NCI-H187 treated with DMSO at 0.1 percent for 48 hours (cell line): ENCODE results near the gene LYPD4.
"Not testable (repeated sequence)": the region's sequence is repeated elsewhere in the genome, so short reads cannot be mapped to it uniquely, and the experiment has no call there.

ENCODE experiments used
- DNase-seq: peaks from one replicate; lab custom pipeline; 2025; lab: John Stamatoyannopoulos, UW

Gene LYPD4, protein sequence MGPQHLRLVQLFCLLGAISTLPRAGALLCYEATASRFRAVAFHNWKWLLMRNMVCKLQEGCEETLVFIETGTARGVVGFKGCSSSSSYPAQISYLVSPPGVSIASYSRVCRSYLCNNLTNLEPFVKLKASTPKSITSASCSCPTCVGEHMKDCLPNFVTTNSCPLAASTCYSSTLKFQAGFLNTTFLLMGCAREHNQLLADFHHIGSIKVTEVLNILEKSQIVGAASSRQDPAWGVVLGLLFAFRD

DNA sequence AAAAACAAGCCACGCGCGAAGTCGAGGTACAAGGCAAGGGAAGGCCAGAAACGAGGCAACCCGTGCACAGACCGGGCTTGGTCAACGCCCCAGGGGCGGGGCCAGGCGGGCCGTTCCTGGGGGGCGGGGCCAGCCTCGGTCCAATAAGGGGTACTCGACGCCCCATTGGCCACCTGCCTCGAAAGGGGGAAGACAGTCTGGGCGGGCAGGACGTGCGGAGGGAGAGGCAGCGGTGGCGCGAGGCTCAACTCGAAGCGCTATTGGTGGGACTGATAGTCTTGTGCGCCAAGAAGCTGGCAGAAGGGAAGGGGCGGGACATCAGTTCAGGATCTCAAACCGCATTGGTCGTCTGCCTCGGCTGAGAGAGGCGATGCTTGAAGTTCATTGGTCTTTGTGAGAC is at the start of gene LYPD4:
LYPD4 (minus strand) TSS at position 83 of the 400 bp plus-strand sequence. CDS start 5,398 bp downstream, outside the sequence.
- no peak for DNase-seq

DNA sequence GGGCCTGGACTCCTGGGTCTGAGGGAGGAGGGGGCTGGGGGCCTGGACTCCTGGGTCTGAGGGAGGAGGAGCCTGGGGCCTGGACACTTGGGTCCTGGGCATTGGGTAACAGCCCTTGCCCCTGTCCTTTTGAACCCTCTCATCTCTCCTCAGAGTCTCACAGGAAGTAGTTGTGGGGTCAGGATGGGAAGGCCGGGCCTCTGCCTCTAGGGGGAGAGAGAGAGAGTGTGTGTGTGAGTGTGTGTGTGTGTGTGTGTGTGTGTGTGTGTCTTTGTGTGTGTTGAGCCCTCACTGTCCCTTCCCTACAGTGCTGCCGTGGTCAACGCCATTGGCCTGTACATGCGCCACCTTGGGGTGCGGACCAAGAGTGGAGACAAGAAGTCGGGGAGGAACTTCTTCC is 49.4 kb upstream of the LYPD4 start:
- DNase-seq, result no peak

DNA sequence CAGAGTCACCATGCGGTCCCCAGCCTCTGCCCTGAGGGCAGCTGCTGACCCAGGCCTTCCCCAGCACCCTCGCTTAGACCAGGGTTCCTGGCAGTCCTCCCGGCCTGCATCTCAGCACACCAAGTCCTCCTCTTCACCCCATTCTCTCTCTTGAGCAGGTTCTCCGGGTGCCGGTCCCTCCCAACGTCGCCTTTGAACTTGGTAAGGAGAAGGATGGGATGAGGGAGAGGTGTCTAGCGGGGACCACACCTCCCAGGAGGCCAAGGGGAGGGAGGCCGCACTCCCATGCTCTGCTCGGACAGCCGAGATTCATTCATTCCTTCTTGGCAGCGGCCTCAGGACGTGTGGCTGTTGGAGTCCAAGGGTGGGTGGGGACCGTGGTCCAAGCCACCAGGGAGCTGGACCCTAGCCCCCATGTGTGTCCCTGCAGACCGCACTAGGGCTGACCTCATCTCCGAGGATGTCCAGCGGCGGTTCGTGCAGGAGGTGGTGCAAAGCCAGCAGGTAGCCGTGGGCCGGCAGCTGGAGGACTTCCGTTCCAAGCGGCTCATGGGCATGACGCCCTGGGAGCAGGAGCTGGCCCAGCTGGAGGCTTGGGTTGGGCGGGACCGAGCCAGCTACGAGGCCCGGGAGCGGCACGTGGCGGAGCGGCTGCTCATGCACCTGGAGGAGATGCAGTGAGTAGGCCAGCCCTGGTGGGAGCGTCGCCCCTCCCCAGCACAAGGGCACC is 47.9 kb upstream of the LYPD4 start:
- DNase-seq, result no peak

DNA sequence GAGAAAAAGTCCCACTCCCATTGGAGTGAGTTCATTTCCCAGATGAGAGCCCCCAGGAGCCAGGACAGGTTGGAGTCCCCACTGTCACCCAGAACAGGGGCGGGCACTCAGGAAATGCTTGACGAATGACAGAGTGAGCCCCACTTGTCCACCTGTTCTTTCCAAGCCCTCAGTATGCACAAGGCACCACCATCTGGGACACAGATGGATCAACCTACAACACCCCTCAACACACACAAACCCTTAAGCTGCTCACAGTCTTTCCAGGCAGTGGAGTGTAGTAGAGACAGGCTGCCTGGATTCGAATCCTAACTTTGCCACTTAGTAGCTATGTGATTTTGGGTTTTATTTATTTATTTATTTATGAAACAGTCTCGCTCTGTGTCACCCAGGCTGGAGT is 46.5 kb upstream of the LYPD4 start:
- no peak for DNase-seq

DNA sequence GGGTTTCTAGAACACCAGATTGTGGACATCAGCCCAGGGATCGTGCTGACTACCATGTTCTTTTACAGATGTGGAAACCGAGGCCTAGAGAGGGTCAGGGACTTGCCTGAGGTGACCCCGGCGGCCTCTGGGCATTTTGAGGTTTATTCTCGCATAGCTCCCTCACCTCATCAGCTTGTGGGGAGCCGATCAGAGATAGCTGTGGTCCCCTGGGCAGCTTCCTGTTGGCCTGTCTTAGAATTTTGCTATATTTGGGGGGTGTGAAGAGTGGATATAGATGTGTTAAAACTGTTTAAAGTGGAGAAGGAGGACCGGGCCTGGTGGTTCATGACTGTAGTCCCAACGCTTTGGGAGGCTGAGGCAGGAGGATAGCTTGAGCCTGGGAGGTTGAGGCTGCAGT is 45.4 kb upstream of the LYPD4 start:
- DNase-seq, result no peak

DNA sequence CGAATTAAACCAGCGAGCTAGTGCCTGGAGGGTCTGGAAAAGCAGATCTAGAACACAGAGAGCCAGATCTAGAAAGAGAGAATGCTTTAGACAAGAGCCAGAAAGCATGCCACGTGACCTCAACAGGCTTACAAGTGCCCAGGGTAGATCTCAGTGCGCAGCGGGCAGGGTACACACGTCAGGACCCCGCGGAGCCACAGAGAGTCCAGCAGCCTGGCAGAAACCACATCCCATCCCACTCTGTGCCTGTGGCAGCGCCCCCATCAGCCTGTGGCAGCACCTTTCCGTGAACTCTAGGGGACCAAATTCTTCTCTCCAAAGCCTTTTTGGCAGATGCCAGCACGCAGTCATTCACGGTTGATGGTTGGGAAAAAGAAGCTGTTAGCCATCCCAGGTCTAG is 44.4 kb upstream of the LYPD4 start:
- no peak for DNase-seq

DNA sequence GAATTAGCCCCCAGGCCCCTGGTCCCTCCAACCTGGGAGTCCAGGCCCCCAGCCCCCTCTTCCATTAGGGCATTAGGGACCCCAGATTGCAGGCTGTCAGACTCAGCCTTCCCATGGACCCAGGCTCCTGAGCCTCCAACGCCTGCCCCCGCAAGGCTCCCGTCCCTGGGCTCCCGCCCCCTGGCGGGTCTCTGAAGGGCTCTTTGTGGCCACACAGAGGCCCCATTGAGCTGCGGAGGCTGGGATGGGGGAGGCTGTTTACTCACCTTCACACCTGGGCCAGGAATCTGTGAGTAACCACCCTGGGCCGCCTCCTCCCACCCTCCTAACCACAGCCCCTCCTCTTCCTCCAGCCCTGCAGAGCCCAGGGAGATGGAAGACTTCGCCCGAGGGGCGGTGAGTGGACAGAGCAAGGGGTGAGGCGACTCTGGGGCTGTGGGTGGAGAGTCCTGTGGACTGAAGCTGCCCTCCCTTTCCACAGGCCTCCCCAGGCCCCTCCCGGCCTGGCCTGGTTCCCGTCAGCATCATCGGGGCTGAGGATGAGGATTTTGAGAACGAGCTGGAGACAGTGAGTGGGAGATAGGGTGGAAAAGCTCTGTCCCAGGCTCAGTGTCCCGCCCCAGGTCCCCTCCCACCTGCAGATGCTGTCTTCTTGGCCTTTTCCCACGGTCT is 43.4 kb upstream of the LYPD4 start:
- DNase-seq, result peak; percentile 10

DNA sequence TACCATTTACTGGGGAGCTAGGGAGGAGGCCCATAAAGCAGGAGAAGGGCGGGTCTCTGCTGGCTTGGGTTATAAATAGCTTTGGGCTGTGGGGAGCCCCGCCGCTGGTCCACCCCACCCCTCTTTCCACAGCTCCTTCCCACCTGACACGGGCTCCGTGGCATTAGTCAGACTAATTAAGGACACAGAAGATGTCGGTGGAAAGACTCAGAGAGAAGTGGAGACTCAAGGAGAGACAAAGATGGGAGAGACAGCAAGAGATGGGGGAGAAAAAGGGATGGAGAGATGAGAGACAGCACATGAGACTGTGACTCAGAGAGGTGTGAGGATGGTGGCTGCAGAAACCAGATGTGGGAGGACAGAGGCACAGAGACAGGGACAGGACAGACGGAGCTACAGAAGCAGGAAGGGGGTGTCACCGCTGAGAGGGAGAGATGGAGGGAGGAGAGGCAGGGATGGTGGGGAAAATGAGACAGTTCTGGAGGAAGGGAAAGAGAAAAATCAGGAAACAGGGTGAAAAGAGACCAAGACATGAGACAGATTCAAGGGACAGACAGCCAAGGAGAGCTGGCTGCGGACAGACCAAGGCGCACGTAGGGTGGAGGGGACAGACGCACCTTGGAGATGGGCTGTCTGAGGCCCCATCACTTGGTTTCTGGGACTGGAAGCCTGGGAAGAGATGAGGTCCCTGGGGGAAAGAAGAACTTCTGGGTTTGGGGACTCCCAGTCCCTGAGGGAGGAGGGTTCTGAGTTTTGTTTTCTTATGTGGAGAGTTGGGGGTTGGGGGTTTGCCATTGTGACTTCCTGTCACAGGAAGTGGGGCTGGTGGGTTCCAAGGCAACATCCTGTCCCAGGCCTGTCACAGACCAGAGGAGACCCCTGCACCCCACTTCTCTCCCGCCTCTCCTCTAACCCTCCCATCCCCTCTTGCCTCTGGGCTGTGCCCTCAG is 42.6 kb upstream of the LYPD4 start:
- no peak for DNase-seq

DNA sequence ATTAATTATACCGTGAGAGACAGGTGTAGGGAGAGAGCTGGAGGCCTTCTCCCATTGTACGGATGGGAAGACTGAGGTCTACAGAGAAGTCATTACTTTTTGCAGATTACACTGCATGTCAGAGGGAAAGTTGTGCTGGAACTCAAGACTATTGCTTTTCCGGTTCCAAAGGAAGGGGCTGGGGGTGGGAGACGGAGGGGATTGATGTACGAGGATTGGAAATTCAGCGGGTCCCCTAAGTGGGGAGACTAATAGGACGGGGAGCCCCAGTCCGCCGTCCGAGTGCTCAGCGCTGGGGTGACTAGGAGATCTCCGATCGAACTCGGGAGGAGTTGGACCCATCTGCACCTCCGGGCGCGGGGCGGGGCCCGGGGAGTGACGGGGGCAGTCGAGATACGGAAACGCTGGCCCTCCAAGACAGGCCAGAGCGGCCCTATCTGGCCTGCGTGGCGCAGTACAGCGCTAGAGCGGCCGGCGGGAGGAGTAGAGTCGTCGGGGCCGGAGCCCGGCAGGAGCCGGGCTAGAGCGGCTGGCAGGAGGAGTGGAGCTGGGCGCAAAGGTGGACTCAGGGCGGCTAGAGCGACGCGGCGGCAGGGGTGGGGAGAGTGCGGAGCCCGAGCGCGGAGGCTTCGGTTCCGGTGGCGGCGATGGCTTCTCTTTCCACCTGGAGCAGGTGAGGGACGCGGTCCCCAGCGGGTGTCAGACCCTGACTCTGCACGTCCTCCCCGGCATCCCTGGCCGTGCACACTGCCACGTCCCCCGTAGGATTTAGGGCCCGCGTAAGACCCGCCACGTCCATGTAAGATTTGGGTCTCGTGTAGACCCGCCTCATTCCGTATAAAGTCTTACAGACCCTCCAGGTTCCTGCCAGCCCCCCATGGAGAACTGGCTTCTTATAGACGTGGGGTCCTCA is 39.6 kb upstream of the LYPD4 start:
- DNase-seq, result peak; percentile 84

DNA sequence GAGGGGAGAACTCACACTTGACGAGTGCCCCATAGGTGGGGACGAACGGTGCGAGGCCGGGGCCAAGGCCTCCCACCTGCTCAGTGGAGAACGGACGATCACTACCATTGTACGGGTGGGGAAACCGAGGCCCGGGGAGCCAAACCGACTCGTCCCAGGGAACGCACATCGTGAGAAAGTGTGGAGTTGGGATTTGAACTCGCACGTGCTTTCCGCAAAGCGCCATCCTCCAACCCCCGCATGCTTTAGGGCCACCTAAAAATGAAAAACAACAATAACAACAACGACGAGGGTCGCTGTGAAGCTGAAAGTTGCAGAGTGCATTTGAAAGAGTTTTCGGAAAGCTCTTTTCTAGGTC is 39.0 kb upstream of the LYPD4 start:
- no peak for DNase-seq

DNA sequence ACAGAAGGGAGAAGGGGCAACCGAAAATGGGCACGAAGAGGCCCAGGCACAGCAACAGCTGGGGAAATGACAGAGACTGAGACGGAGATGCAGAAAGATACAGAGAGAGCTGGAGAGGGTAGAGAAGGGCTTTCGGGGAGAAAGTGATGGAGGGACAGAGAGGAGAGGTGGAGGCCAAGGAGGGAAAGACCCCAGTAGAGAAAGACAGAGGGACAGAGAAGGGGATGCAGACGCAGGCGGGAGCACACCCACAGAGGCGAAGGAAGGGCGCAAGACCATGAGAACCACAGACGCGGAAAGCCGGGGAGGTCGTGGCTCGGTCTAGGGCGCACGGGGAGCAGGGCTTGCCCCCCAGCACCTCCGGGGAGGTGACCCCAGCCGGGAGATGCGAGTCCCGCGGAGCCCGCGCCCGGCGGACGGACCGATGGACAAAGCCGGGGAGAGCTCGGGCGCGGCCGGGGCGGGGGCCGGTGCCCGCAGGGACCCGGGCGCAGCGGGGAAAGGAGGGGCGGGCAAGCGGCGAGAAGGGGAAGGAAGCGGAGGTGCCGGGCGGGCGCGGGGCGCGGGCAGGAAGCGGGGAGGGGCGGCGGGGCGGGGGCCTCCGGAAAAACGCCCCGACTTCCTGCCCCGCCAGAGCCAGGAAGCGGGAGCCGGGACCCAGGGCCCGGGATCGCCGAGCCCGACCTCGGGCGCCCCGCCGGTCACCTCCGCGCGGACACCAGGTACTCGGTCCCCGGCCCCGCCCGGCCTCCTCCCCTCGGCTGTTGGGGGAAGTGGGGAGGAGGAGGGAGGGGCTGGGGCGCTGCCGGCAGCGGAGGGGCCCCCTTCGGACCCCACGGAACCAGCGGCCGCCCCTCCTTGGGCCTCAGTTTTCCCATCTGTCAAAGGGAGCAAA is 38.3 kb upstream of the LYPD4 start, which contains the start of gene ARHGEF1:
ARHGEF1 (plus strand) TSS at position 617 of the 895 bp plus-strand sequence. CDS start 4,899 bp downstream, outside the sequence.
- DNase-seq, result no peak

DNA sequence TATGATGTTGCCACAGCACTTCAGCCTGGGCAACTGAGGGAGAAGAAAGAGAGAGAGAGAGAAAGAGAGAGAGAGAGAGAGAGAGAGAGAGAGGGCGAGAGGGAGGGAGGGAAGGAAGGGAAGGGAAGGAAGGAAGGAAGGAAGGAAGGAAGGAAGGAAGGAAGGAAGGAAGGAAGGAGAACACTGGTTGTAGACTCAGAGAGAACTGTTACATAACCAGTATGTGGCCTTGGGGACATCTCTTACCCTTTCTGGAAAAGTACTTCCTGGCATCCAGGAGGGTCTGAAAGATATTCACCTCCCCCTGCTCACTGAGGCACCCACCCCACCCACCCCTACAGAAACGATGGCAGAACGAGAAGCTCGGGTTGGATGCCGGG is 35.8 kb upstream of the LYPD4 start:
- DNase-seq, result no peak

DNA sequence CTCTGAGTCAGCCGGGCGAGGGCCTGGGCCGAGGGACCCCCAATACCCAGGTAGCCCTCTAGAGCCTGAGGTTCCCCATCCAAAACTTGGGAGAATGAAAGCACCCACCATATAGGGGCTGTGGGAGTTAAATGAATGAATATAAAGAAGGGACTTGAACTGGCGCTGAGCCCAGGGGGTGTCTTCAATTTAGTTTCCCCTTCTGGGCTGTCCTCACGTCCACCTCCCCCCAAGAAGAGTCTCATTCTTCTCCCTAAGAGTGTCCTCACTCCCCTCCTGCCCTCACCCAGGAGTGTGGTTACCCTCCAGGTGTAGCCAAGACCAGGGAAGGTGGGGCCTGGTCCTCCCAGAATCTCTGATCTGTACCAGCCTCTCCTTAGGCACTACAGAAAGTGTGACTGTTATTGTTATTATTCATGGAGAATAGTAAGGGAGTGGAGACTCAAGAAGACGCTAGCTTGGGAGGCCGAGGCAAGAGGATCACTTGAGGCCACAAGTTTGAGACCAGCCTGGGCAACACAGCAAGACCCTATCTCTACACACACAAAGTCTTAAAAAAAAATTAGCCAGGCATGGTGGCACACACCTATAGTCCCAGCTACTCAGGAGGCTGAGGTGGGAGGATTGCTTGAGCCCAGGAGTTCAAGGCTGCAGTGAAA is 35.3 kb upstream of the LYPD4 start:
- no peak for DNase-seq

DNA sequence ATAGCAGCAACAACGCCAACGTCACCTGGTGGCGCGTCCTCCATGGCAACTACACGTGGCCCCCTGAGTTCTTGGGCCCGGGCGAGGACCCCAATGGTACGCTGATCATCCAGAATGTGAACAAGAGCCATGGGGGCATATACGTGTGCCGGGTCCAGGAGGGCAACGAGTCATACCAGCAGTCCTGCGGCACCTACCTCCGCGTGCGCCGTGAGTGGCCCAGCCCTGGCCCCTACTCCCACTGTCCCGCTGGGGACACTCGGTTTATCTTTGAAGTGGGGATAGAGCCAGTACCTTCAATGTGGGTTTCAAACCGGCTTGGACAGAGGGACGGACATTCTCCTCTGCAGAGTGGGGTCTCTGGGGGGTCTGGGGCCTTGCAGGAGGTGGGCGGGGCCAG is 34.6 kb upstream of the LYPD4 start:
- DNase-seq, result no peak

DNA sequence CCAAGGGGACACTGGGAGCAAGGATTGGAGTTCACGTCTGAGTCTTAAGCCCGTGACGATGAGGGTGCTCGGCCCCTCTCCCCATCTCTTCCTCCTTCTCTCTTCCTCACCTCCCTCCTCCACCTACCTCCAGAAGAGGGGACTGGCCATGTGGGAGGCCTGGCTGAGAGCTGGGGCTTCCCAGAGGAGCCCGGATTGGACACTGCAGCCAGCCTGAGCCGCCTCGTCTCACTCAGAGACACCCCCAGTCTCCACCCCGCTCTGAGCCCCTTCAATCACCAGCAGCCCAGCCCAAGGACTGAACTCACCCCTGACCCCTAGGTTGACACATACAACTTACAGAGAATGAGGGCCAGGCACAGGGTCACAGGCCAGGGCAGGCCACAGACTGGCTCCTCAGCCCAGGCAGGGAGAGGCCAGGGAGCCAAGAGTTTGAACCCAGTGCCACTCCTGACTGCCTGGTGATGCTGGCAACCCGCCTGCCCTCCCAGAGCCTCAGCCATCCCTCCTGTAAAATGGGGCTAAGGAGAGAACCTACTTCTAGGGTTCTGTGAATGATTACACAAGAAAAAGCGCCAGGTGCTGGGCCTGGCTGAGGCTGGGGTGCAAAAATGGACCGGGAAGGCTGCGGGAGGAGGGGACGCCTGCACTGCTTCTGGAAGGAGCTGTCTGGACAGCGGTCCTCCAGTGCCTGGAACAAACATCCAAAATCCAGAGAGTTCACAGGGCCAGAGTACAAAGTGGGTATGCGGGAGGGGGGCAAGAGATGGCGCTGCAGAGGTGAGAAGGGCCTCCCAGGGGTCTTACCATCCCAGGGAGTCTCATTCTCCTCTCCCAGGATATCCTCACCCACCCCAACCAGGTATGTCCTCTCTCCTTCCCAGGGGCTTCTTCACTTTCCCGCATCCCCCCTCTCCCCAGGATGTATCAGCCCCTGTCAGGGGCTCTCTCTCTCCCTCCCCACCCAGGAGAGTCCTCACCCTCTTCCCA is 33.7 kb upstream of the LYPD4 start:
- DNase-seq, result no peak

DNA sequence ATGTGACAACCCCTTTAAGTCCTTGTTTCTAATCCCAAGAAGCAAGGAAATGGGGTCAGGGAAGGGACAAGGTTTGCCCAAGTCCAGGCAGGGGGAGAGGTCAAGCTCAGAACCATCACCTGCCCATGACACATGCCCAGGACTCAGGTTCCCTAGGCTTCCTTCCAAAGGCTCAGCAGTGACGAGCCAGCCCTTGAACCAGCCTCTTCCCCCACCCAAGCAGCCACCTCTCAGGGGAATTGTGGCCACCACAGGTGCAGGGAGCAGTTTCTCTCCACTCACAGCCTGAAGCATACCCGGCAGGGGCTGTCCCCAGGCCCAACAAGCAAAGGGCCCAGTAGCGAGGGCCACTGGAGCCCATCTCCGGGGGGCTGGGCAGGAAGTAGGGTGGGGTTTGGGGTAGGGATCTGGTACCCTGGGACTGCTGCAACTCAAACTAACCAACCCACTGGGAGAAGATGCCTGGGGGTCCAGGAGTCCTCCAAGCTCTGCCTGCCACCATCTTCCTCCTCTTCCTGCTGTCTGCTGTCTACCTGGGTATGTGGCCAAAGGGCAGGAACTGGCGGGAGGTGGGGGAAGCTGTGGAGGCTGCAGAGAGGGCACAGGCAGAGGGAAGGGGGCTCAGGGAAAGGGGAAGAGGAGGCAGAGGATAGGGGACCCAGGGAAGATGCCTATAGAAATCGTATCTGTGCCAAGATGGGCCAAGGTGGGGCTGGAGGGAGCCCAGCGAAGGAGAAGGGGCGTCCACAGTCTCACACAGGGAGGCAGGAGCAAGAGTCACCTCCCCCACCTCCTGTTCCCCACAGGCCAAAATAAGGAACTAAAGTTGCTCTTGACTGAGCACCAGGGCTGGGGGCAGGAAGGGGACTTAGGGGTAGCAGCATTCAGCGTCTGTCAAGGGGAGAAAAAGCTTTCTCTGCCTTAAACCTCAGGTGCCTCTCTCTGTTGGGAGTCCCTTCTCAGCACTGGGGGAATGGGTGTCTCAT is 32.7 kb upstream of the LYPD4 start, which contains the start of gene CD79A:
CD79A (plus strand) TSS at position 433 of the 986 bp plus-strand sequence; CDS start at position 459, 26 bp downstream.
- no peak for DNase-seq

DNA sequence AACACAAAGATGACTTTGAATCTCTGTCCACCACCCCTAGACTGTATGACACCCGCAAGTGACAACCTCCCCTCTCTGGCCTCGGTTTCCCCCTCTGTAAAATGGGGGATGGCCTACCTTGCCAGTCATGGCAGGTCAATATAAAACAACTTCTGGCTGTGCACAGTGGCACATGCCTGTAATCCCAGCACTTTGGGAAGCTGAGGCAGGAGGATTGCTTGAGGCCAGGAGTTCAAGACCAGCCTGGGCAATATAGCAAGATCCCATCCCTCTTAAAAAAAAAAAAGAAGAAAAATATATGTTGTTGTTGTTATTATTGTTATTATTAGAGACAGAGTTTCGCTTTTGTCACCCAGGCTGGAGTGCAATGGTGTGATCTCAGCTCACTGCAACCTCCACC is 31.5 kb upstream of the LYPD4 start:
- DNase-seq, result not testable (repeated sequence)
